Measurements from ENCODE around the gene NHERF1. TPM values are rescaled to one million over a fixed set of nuclear protein-coding genes. Genes with fewer than 3 reads are reported as not detected.

The NHERF1 gene
- total RNA-seq, 2 experiments from 2014 or later, result 68.4 to 72.4 TPM

GRCh38 chr17:74761931-74762330, 13.5 kb downstream of the NHERF1 start:
- DNase-seq, result no peak
- ChIA-PET POLR2A (interaction anchor here (6.1 kb wide), 1 partner anchor 14 kb away, joined by 90 read pairs; the partner anchor contains the start of gene NHERF1), CTCF (interaction anchor here (0.6 to 0.7 kb wide), 2 partner anchors 9 to 562 kb away, joined by 3 read pairs; no protein-coding TSS in a partner anchor)
- H3K27ac ChIP-seq (ENCODE audit: low read depth in 1 of 2, low read length in 2 of 2), result peak overlapping the region in 1 of 2 donors; percentile 61
- H3K4me3 ChIP-seq (ENCODE audit: low read length), result no peak overlapping the region
- peaks cover 74% of the 10 kb centered on the region for H3K4me1 ChIP-seq (ENCODE audit: insufficient read depth, low read length)
- H3K9me3 ChIP-seq (ENCODE audit: control insufficient read depth in 1 of 2, insufficient read depth in 1 of 2, low read length in 2 of 2), result no peaks in the 10 kb centered on the region
- peak overlapping the region; percentile 91 for H3K27ac Mint-ChIP-seq
- no peaks in the 10 kb centered on the region for H3K27me3 Mint-ChIP-seq
- H3K4me1 Mint-ChIP-seq (ENCODE audit: low read depth), result peaks cover 50% of the 10 kb centered on the region
- H3K27me3 ChIP-seq (ENCODE audit: control insufficient read depth in 1 of 2, insufficient read depth in 2 of 2, low read length in 2 of 2), result no peaks in the 10 kb centered on the region
- H3K4me3 Mint-ChIP-seq, result no peak overlapping the region
- ATAC-seq (ENCODE audit: poor library complexity), result no peak
- H3K36me3 Mint-ChIP-seq (ENCODE audit: low read depth), result peaks cover 42% of the 10 kb centered on the region
- H3K9me3 Mint-ChIP-seq, result no peaks in the 10 kb centered on the region
- H3K36me3 ChIP-seq (ENCODE audit: insufficient read depth, low read length), result peaks cover 65% of the 10 kb centered on the region
- intact Hi-C loops (cut with DNase I, micrococcal nuclease), result loop anchor here in 1 of 2 experiments (1.0 kb wide), 1 partner anchor 13 kb away; no protein-coding TSS in a partner anchor
- TF ChIP-seq, protein P1, sequence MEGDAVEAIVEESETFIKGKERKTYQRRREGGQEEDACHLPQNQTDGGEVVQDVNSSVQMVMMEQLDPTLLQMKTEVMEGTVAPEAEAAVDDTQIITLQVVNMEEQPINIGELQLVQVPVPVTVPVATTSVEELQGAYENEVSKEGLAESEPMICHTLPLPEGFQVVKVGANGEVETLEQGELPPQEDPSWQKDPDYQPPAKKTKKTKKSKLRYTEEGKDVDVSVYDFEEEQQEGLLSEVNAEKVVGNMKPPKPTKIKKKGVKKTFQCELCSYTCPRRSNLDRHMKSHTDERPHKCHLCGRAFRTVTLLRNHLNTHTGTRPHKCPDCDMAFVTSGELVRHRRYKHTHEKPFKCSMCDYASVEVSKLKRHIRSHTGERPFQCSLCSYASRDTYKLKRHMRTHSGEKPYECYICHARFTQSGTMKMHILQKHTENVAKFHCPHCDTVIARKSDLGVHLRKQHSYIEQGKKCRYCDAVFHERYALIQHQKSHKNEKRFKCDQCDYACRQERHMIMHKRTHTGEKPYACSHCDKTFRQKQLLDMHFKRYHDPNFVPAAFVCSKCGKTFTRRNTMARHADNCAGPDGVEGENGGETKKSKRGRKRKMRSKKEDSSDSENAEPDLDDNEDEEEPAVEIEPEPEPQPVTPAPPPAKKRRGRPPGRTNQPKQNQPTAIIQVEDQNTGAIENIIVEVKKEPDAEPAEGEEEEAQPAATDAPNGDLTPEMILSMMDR (IDR thresholded peaks at IDR 0.05), result no peak

DNA sequence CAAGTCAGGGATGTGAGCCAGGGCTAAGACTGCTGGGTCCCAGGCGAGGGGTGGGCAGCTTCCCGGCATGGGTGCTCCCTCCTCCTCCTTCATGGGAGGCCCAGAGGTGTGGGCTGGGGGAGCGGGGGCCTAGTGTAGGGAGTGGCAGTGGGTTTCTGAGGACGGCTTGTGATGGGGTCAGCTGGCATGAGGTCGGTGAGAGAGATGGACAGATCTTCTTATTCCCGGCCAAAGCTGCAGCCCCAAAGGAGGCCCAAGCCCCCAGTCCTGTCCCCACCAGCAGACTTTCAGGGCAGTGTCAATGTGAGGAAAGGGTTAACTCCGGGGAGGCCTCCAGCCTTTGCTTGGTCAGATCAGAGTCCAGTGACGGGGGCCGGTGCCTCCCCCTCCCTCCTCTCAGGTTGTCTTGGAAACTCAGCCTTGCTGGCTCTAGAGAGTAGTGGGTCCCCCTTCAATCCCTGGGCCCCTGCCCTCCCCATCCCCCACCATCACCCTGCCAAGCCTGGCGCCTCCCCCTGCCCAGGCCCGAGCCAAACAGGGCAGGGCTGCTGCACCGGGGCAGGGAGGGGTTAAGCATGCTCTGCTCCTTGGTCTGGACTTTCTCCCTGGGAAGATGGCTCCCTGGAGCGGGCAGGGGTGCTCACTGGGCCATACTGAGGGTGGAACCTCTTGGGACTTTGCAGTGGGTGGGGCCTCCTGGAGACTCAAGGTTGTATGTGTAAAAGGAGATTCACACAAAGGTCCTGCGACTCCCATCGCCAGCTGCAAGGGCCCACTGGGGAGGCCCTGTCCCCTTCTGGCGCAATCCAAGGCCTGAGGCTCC, 15.3 kb downstream of the NHERF1 start:
- H3K27me3 Mint-ChIP-seq, result no peaks in the 10 kb centered on the region
- peak overlapping the region in 1 of 2 donors; percentile 27 for H3K27ac ChIP-seq (ENCODE audit: low read depth in 1 of 2, low read length in 2 of 2)
- TF ChIP-seq, protein P1 (IDR thresholded peaks at IDR 0.05), result no peak
- DNase-seq (no peak), ATAC-seq (ENCODE audit: poor library complexity) (no peak)
- peaks cover 77% of the 10 kb centered on the region for H3K36me3 ChIP-seq (ENCODE audit: insufficient read depth, low read length)
- peaks cover 36% of the 10 kb centered on the region for H3K4me1 Mint-ChIP-seq (ENCODE audit: low read depth)
- ChIA-PET CTCF (no interaction called here), POLR2A (interaction anchor here (0.6 kb wide), 1 partner anchor 1251 kb away, joined by 3 read pairs; no protein-coding TSS in a partner anchor)
- intact Hi-C loops (cut with DNase I, micrococcal nuclease), result no loop called here
- no peaks in the 10 kb centered on the region for H3K27me3 ChIP-seq (ENCODE audit: control insufficient read depth in 1 of 2, insufficient read depth in 2 of 2, low read length in 2 of 2)
- no peak overlapping the region for H3K4me3 Mint-ChIP-seq
- H3K9me3 ChIP-seq (ENCODE audit: control insufficient read depth in 1 of 2, insufficient read depth in 1 of 2, low read length in 2 of 2), result no peaks in the 10 kb centered on the region
- peaks cover 56% of the 10 kb centered on the region for H3K36me3 Mint-ChIP-seq (ENCODE audit: low read depth)
- peak overlapping the region; percentile 56 for H3K27ac Mint-ChIP-seq
- H3K4me1 ChIP-seq (ENCODE audit: insufficient read depth, low read length), result peaks cover 69% of the 10 kb centered on the region
- H3K9me3 Mint-ChIP-seq, result no peaks in the 10 kb centered on the region
- no peak overlapping the region for H3K4me3 ChIP-seq (ENCODE audit: low read length)

DNA sequence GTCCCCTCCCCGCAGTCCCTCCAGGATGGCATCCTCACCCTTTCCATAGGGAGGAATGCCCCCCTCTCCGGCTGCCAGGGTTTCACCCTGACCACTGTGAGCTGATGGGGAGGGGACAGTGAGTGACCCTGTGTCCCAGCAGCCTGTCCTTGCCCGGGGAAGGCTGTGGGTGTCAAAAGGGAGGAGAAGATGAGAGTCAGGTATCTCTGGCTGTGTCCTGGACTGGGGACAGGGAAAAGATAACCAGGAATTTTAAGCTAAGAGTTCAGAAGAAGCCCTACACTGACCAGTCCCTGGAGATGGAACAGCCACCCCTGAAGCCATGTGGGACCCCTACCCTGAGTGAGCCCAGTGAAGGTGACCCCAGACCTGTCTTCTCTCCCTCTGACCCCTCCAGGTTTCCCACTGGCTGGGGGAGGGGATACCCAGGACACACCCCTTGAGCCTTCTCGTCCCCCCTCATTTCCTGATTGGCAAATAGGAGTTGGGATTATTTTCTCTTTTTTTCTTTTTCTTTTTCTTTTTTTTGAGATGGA, 16.4 kb downstream of the NHERF1 start:
- Mint-ChIP-seq H3K4me1 (ENCODE audit: low read depth) (peaks cover 31% of the 10 kb centered on the region), H3K4me3 (no peak overlapping the region), H3K9me3 (no peaks in the 10 kb centered on the region), H3K27me3 (no peaks in the 10 kb centered on the region), H3K27ac (peak overlapping the region; percentile 56), H3K36me3 (ENCODE audit: low read depth) (peaks cover 61% of the 10 kb centered on the region)
- ATAC-seq (ENCODE audit: poor library complexity), result no peak
- CTCF ChIA-PET, result interaction anchor here (1.5 kb wide), 1 partner anchor 27 kb away, joined by 3 read pairs; no protein-coding TSS in a partner anchor
- H3K4me1 ChIP-seq (ENCODE audit: insufficient read depth, low read length), result peaks cover 69% of the 10 kb centered on the region
- H3K27ac ChIP-seq (ENCODE audit: low read depth in 1 of 2, low read length in 2 of 2), result peak overlapping the region in 1 of 2 donors; percentile 4
- intact Hi-C loops (cut with DNase I, micrococcal nuclease), result no loop called here
- DNase-seq, result no peak
- H3K36me3 ChIP-seq (ENCODE audit: insufficient read depth, low read length), result peaks cover 88% of the 10 kb centered on the region
- H3K4me3 ChIP-seq (ENCODE audit: low read length), result no peak overlapping the region
- POLR2A ChIA-PET, result no interaction called here
- H3K27me3 ChIP-seq (ENCODE audit: control insufficient read depth in 1 of 2, insufficient read depth in 2 of 2, low read length in 2 of 2), result no peaks in the 10 kb centered on the region
- TF ChIP-seq, protein P1 (IDR thresholded peaks at IDR 0.05), result no peak
- H3K9me3 ChIP-seq (ENCODE audit: control insufficient read depth in 1 of 2, insufficient read depth in 1 of 2, low read length in 2 of 2), result no peaks in the 10 kb centered on the region

All from CD4-positive, alpha-beta T cell (primary cell).